ENCODE results near the gene BANP. TPM values are rescaled to one million over a fixed set of nuclear protein-coding genes. Genes with fewer than 3 reads are reported as not detected.

BANP gene
- total RNA-seq, 1 experiment from 2014 or later, result 37.2 TPM

GRCh38 chr16:87945351-87946042, 5.7 kb upstream of the BANP start:
- H2AFZ ChIP-seq (ENCODE audit: low read depth, low read length, poor library complexity, severe bottlenecking), result peak overlapping the region; percentile 86
- H3K36me3 ChIP-seq (ENCODE audit: control insufficient read depth in 1 of 2, insufficient read depth in 2 of 2, low read length in 2 of 2), result no peaks in the 10 kb centered on the region
- H3K4me2 ChIP-seq (ENCODE audit: low read length), result peak overlapping the region; percentile 92
- H4K20me1 ChIP-seq (ENCODE audit: insufficient read depth), result no peaks in the 10 kb centered on the region
- TF ChIP-seq CEBPB (IDR thresholded peaks at IDR 0.05; ENCODE audit: low read depth), result no peak
- TF ChIP-seq CBX3 (IDR thresholded peaks at IDR 0.05; ENCODE audit: low read depth), result no peak
- no peak for TF ChIP-seq SP1 (IDR thresholded peaks at IDR 0.05; ENCODE audit: low read depth)
- TF ChIP-seq MAX (IDR thresholded peaks at IDR 0.05), result no peak
- TF ChIP-seq JUND (IDR thresholded peaks at IDR 0.05), result no peak
- TF ChIP-seq POLR2A (IDR thresholded peaks at IDR 0.05; ENCODE audit: borderline replicate concordance, extremely low read depth, insufficient read depth, insufficient read length), result peak; percentile 79
- TF ChIP-seq RAD21 (IDR thresholded peaks at IDR 0.05; ENCODE audit: low read depth), result no peak
- TF ChIP-seq SRF (IDR thresholded peaks at IDR 0.05; ENCODE audit: low read depth), result no peak
- TF ChIP-seq REST (IDR thresholded peaks at IDR 0.05; ENCODE audit: low read depth), result no peak
- peak; percentile 49 for TF ChIP-seq YY1 (IDR thresholded peaks at IDR 0.05; ENCODE audit: extremely low read depth, insufficient replicate concordance, low read depth, low read length)
- no peak for TF ChIP-seq EGR1 (IDR thresholded peaks at IDR 0.05; ENCODE audit: low read depth)
- TF ChIP-seq POLR2AphosphoS5 (IDR thresholded peaks at IDR 0.05; ENCODE audit: low read depth, low read length), result peak; percentile 76; the same call in 1 of the 2 replicates
- no peak for TF ChIP-seq EZH2 (IDR thresholded peaks at IDR 0.05)
- no peak for TF ChIP-seq TCF7L2 (IDR thresholded peaks at IDR 0.05; ENCODE audit: borderline replicate concordance, extremely low read depth, insufficient read depth, insufficient read length)
- TF ChIP-seq CTCF (IDR thresholded peaks at IDR 0.05 in 2 of 3, conservative IDR thresholded peaks at IDR 0.05 in 1 of 3; ENCODE audit: borderline replicate concordance in 1 of 3, insufficient read depth in 1 of 3, low read depth in 2 of 3, low read length in 2 of 3), result no peak
- TF ChIP-seq SIN3A (IDR thresholded peaks at IDR 0.05; ENCODE audit: low read depth), result no peak
- no peak for TF ChIP-seq ATF3 (IDR thresholded peaks at IDR 0.05)
- no peak for TF ChIP-seq EZH2phosphoT487 (IDR thresholded peaks at IDR 0.05; ENCODE audit: borderline replicate concordance)
- TF ChIP-seq ZFX (IDR thresholded peaks at IDR 0.05), result no peak
- no peaks in the 10 kb centered on the region for H3K79me2 ChIP-seq (ENCODE audit: insufficient read depth, low read length)
- ChIA-PET POLR2A (interaction anchor here (0.9 kb wide), 1 partner anchor 27 kb away, joined by 3 read pairs; no protein-coding TSS in a partner anchor), CTCF (interaction anchor here (1.0 kb wide), 1 partner anchor 167 kb away, joined by 3 read pairs; no protein-coding TSS in a partner anchor), RAD21 (ENCODE audit: low non-redundant PET in 1 of 2, low total read pairs in 2 of 2, uncharacterized antibody in 2 of 2, unreplicated experiment in 2 of 2) (no interaction called here)
- H3K9me3 ChIP-seq (ENCODE audit: control insufficient read depth in 1 of 2, insufficient read depth in 1 of 2, low read depth in 1 of 2, low read length in 2 of 2), result no peaks in the 10 kb centered on the region
- no peaks in the 10 kb centered on the region for H3K27me3 ChIP-seq (ENCODE audit: insufficient read depth, low read length)
- intact Hi-C loops (cut with micrococcal nuclease), result loop anchor here (2.0 kb wide), 1 partner anchor 169 kb away; no protein-coding TSS in a partner anchor
- peak overlapping the region; percentile 67 for H3K27ac ChIP-seq (ENCODE audit: low read depth, low read length)
- ATAC-seq (peak; percentile 90), DNase-seq (ENCODE audit: low read depth, low spot score) (peak; percentile 90)
- H3K9me2 ChIP-seq (ENCODE audit: insufficient read depth), result no peaks in the 10 kb centered on the region
- BruUV-seq (replicated peaks), result no TSS peak
- peak overlapping the region; percentile 73 for H3K9ac ChIP-seq (ENCODE audit: low read length)
- peak overlapping the region; percentile 42 to 59 for H3K4me3 ChIP-seq (replicated peaks in 1 of 2; ENCODE audit: low read depth in 1 of 2, low read length in 2 of 2)
- H3K4me1 ChIP-seq (ENCODE audit: control insufficient read depth in 1 of 2, insufficient read depth in 2 of 2, low read length in 2 of 2), result peaks cover 34 to 37% of the 10 kb centered on the region in 2 experiments

Data from HCT116 (cell line).